HG02981 (cell line): ENCODE results near the gene NAALADL2.

ENCODE experiments used
- ATAC-seq: cut with Tn5 transposase; IDR thresholded peaks from one replicate; pipeline ENCODE4 v1.9.1; 2021; ENCODE audit warnings: mild to moderate bottlenecking, moderate library complexity; ENCODE audit not compliant: unreplicated experiment

Gene NAALADL2

DNA sequence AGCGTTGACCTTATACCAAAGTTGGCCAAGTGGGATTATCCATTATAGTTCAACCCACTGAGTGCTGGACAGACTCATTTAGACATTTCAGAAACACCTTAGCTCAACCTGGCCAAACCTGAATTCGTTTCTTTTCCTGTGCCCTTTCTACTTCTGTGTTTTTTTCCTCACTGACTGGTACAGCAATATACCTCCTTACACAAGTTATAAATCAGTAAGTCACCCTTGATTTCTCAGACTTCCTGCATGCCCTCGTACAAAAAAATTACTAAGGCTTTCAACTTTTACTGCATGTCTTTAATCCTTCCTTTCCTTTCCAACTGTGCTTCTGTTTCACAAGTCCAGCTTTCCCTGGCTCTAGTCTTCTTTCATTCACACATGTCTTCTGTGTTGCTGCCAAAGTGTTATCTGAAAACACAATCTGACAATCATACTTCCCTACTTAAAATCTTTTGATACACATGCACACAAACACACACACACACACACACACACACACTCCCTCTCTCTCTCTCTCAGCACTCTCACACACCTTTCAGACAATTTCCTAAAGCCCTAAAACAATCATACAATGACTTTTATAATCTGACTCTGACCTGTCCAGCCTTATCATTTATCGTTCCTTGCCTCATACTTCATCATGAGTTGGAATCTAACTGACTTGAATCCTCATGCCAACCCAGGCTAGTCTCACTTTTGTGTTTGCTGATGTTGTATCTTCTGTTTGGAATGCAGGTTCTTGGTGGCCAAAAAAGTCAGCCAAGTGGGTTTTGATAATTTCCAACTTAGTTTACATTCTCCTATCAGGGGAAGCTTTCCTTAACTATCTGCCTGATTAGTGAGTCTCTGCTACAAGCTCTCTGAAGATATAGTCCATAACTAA is 436.4 kb downstream of the NAALADL2 start:
- no peak for ATAC-seq

DNA sequence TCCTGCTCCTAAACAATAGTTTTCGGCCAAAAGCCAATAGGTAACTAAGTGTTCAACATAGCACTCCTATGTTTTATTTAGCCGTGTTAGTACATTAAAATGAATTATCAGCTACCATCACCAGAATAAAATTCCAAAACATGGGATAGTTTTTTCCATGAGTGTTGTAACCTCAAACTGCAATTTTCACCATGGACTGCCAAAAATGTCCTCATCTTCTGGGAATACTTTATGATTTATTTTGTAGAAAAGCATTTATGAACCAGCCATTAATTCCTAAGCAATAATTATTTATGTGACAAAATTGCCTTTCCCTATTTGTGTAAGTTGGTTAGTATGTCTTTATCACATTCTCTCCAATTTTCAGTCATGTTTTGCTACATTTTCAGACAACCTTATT is 438.1 kb downstream of the NAALADL2 start:
- ATAC-seq = no peak

DNA sequence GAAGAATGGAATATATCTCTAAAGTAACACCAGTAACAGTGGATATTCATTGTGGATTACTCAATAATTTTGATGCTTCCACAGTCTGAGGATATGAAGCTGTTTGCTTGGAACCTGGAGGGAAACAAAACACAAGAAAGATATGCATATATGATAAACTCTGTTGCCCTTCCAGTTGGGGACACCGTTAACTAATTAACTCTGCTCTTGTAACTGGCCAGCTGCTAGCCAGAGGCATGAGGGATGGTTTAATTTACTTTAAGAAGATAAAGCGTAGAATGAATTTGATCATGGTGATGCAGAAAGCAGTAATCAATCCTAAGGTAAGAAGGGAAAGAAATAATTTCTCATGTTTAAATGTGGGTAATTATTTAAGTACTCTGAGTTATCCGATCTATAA is 442.6 kb downstream of the NAALADL2 start:
- ATAC-seq = no peak

DNA sequence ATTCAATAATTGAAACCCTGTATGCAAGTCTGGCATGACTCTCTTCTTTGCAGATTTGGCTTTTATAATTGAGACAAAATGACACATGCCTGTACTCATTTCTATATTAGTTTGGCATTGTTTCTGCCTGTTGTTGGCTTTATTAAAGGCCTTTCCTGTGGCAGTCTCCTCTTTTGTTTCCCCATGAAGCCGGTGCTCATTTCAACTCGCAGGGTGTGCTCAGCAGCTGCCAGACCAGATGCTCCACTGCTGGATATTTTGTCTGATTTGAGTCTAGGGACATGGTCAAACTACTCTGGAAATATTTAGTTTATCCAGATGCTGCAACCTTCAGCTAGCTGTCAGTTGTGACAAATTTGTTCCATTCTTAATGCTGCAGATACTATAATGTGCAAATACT is 445.3 kb downstream of the NAALADL2 start:
- no peak for ATAC-seq

DNA sequence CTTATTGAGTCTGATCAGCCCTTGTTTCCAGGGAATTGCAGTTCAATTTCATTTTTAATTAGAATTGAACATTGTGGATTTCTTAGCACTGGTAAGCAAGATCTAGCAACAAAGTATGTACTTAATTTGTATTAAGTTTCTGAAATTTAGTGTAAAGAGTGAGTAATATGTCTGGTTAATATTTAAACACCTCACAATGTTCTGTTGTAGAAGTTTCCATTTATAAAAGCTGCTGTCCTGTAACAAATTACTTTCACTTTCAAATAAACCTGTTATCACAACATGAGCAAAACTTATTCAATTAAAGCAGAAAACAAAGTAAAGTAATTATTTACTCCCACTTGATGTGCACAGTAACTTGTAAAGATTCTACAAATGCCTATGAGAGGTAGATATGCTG is 448.5 kb downstream of the NAALADL2 start:
- peak; percentile 76 for ATAC-seq

DNA sequence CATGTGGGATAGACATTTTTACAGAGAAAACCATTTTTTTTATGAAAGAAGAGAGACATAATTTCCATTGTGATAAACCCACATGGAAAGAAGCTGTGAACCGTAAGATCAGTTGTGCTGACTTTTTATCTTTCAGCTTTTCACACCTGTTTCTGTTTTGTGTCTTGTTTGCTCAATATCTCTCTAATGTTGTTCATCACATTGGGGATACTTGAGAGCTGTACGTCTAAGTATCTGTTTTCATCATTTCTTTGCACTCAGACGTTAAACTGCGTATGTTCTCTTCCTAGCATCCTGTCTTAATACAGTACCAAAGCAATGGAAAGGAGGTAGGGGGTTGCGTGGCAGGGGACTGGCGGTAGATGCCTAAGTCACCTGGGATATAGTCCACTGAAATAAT is 449.0 kb downstream of the NAALADL2 start:
- no peak for ATAC-seq

DNA sequence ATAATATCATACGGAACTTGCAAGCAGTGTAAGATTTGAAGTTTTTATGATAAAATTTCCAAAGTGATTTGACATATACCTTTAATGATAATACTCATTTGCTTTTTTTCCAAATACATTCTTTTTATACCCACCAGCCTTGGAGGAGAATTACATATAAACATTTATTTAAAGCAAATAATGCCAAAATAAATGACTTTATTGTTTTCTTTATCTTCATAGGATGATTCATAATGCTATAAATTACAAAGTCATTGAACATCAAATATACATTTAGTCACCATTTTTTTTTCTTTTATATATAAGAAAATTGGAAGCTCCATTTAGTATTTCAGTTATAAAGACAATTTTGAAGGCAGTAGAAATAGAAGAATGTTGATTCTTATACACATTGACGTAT is 450.9 kb downstream of the NAALADL2 start:
- no peak for ATAC-seq

DNA sequence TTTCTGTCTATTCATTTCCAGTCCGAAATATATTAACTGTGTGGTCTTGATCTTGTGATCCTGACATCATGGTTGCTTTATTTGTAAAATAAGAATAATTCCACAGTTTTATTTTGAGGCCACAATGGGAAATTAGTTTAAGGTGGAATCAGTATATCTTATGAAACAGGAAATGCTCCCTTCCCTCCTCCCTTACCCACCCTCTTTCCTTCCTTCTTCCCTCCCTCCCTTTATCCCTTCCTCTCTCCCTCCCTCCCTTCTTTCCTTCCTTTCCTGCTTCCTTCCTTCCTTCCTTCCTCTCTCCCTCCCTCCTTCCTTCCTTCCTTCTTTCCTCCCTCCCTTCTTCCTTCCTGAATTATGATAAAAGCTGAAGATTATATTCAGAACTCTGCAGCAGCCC is 452.3 kb downstream of the NAALADL2 start:
- ATAC-seq = no peak

DNA sequence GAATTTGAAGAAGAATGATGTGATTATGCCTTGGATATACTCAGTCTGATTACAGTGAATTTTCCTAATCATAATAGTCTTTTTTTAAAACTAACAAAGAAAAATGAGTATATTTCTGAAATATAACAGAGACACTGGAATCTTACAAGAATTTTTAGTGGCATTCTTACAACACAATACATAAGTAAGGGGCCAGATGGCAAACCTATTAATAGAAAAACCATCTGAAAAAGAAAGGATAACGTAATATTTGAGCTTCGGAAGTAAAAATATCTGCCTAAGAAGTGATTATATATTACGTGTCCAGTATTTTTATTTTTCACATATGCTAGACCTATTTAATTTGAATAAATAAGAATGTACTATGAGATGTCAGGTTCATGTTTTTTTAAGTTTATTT is 452.8 kb downstream of the NAALADL2 start:
- ATAC-seq = no peak

DNA sequence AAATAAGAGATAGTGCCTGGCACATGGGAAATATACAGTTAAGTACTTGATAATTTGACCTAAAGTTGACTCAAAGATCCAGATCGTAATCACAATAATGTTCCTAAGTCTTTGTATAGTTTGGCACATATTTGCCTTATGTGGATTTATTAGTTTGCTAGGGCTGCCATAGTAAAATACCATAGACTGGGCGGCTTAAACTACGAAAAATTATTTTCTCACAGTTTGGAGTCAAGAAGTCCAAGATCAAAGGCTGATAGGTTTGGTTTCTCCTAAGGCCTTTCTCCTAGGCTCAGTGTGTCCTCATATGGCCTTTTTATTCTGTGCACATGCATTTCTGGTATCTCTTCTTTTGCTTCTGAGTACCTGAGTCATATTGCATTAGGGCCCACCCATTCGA is 453.7 kb downstream of the NAALADL2 start:
- ATAC-seq = no peak

DNA sequence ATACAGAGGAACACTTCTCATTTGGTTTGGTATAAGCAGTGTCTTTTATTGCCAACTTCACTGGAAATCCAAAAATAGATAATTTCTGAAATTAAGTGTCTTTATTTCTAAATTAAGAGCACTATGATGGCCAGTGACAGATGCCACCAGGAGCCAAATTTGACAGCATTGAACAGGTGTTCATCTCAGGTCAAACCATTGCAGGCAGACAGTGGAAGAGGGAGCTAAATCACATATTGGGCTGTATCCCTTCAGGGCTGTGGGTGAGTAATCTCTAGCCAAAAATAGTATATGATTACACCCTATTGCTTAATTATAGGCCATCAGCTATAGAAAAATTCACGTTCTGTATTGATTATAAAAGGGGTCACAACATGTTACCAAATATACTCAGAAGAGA is 457.7 kb downstream of the NAALADL2 start:
- ATAC-seq = no peak

DNA sequence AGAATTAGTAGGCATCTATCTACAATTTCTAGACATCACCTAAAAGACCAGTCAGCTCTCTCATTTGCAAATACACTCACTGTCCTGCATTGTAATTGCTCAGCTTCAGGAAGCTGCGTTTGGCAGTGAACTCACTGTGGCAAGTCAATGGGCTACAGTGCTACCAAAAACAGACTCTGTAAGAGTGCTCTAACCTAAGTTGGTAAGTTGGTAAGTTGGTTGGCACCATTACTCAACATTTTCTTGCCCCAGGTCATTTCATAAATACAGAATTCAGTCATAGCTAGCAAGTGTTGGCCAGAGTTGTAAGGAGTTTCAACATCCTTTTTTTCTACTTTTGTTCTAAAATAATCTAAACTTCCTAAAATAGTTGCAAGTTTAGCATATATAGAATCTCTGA is 466.3 kb downstream of the NAALADL2 start:
- no peak for ATAC-seq

DNA sequence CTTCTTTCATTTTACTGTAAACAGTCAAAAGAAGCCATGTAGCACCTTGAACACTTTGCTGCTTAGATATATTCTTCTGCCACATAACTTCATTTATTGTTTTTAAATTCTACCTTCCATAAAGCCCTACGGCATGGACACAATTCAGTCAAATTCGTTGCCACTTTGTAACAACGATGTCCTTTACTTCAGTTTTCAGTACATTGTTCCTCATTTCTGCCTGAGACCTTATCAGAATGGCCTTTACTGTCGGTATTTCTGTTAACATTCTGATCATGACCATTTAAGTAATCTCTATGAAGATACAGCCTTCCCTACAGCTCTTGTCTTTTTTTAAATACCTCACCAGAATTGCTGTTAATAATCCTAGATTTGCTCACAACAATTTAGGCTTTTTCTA is 466.9 kb downstream of the NAALADL2 start:
- ATAC-seq = no peak

DNA sequence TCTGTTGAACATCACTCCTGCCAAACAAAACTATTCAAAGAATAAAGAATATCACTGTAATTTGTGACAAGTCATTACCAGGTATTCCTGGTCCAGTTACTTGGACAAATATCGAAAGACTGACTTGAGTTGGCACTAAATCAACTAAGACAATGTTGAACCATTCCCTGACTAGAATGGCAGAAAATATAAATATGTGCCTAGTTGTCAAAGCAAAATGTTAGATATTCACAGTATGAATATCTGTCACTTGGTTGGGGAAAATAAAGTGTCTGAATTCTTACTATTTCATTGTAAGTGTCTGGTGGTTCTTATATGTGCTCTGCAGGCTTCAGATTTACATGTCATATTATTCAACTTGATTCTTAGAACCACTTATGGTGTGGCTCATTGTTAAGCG is 470.2 kb downstream of the NAALADL2 start:
- no peak for ATAC-seq

DNA sequence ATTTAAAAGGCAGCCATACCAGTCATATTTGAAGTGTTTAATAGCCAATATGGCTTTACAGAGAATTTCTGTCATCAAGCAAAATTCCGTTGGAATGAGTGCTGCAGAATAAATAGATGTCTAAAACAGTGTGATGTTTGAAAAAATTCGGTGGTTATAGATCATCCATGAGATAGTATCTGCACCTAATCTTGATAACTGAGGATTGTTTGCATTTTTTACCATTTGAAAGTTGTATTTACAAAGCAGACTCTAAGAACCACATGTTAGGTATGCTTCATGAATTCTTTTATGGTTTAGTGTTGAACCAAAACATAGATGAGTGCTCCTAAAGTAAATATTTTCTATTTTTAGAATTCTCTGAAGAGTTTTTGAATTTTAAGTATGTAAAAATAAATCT is 476.1 kb downstream of the NAALADL2 start:
- no peak for ATAC-seq

DNA sequence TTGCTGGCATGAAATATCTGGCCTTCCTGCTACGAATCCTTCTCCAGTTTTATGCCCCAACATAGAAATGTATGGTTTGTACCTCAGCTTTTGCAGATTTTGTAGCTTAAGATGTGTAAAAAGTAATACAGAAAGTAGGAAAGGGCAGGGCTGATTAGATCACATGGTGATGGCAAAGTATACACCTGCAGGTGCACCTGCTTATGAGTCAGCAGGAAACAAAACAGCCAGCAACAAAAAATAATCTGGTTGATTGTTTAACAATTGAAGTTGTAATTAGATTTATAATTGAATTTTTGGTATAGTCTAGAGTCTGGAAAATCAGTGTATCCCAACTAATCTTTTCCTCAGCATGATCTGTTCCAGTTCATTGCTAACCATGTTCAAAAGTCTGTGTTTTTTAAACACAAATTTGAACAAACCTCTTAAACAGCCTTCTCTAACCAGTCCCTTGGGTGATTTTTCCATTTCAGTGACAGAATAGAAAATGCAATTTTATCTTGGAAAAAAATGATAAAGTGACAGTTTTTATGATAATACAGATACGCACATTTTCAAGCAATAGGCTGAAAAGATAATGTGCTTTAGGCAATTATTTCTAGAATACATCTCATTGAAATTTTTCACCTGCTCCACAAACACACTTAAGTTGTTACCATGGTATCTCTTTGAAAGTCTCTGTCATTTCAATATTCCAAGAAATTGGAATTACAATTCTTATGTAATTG is 477.4 kb downstream of the NAALADL2 start:
- ATAC-seq = no peak

DNA sequence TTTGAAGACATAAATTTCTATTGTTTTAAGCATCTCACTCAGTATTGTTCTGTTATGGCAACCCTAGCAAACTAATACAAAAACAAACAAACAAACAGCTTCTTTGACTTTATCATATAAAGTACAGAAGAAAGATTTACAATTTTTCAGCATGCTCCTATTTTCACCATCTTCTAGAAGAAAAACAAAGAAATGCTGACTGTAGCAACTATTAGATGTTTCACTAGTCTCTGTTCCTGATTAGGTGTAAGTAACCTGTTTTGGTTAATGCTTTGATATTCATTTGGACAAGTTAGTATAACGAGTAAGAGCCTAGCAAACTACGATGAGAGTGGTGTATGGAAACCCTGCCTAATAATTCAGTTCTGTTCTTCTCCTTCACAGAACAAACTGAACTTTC is 478.5 kb downstream of the NAALADL2 start:
- ATAC-seq = no peak

DNA sequence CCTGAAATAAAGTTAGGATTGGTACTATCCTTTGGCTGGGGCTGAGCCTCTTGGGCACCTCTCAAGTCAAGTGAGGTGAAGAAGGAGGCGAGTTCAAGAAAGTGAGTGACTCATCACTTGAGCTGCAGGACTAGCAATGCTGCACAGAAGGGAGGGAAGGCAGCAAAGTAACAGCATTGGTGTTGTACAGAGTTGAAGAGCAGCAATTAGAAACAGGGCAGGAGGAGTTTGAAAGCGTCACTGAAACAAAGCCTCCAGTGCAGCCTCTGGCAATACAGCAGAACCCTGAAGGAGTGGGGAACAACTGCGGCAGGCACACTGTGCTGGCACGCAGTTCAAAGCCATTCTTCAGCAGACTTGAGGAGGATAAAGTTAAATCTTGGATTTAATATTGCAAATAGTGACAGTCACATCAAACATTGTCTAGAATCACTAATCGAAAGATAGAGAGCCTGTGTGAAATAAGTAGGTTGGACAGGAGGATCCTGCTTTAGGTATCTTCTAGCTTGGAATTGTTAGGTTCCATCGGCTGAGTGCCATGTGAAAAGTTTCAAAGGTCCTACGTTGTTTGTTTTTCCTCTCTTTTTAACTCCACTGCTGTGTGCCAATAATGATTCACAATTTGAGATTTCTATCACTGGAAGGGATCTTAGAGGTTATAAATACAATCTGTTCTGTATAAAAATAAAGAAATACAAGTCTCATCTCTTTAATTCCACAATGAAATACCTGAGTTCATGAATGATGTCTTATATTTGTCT is 479.8 kb downstream of the NAALADL2 start:
- ATAC-seq = no peak

DNA sequence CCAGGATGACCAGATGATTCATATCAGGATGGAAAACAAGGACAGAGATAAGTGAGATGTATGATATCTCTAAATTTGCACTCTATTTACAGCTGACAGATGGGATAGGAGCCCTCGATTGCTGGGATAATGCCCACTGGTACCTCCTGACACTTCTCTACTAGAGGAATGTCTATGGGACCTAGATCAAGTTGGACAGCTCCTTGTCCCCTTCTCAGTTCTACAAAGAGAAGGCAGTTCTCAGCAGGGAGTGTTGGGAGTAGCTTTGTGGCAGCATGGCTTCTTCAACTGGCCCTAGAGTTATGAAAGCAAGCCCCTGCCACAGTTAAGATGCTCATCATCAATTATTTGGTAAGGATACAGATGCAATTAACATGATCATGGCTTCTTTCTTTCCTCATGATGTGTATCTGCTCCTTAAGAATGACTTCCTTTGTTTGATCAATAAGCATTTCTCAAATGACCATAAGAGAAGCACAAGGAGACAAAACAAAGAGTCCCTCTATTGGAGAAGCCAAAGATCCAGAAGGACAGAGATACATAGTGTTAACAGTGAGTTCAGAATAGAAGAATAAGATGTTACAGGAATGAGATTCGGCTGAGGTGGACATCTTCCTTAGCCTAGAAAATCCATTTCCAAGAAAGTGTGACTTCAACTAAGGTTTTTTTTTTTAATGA is 481.3 kb downstream of the NAALADL2 start:
- ATAC-seq = no peak

DNA sequence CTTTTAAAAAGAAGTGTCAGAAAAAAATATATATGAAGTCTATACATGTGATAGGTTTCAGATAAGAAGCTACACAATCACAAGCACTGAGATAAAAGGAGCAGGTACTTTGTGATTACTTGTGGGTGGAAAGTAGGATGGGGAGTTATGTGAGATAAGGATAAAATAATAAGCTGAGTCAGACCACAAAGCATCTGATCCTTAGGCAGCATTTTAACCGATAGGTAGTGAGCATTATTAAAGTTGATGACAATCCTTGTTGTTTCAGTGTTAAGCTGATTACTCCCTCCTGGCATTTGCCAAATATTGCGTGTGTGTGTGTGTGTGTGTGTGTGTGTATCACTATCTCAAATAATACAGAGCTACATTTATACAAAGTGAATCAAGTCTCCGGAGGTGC is 483.1 kb downstream of the NAALADL2 start:
- ATAC-seq = no peak

DNA sequence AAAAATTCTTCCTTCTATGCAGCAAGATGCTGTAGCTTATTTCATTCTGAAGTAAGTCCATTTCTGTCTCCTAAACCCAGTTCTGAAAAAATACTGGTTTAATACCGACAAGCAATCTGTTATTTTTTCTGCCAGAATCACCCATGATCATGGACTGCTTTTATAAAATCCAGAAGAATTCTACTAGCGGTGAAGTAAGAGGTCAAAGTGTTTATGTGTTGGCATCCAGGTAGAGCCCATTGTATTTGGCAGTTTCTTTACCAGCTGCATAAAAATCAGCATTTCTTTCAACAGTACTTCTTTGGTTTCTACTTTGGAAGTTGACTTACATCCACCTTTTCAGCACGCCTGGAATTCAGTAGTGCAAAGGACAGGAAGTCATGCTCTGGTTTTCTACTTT is 484.8 kb downstream of the NAALADL2 start:
- ATAC-seq = no peak
